PC-9 (cell line): ENCODE data around the gene RABL6.

Experiments used
- EZH2 ChIP-seq: fragments of 200-600 bp; sonication (generic); IDR thresholded peaks from 2 replicates; pipeline ENCODE4 v1.8.0; 2017; ENCODE audit warnings: antibody characterized with exemption, low read depth
- TF ChIP-seq, protein P1 (sequence below): fragments of 200-600 bp; sonication (generic); conservative IDR thresholded peaks from 2 replicates; pipeline ENCODE4 v1.6.1; 2017; ENCODE audit warnings: mixed run types, antibody characterized with exemption, mild to moderate bottlenecking, moderate library complexity

DNA sequence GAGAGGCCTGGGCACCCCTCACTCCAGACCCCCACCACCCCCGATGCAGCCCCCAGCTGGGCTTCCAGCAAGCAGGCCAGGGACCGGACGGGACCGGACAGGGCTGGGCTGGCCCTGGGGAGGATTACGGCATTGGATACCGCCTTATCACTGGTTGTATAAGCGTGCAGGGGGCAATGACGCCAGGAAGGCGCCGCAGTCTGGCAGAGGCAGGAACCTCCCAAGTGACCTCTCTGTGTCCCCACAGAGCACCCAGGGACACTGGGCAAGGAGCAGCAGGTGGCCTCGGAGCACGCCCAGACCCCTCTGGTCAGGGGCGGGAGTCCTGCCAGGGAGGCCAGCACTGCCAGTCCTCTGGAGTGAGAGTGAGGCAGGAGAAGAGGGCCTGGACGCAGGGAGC is 42.7 kb upstream of the RABL6 start:
- TF ChIP-seq, protein P1, sequence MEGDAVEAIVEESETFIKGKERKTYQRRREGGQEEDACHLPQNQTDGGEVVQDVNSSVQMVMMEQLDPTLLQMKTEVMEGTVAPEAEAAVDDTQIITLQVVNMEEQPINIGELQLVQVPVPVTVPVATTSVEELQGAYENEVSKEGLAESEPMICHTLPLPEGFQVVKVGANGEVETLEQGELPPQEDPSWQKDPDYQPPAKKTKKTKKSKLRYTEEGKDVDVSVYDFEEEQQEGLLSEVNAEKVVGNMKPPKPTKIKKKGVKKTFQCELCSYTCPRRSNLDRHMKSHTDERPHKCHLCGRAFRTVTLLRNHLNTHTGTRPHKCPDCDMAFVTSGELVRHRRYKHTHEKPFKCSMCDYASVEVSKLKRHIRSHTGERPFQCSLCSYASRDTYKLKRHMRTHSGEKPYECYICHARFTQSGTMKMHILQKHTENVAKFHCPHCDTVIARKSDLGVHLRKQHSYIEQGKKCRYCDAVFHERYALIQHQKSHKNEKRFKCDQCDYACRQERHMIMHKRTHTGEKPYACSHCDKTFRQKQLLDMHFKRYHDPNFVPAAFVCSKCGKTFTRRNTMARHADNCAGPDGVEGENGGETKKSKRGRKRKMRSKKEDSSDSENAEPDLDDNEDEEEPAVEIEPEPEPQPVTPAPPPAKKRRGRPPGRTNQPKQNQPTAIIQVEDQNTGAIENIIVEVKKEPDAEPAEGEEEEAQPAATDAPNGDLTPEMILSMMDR: no peak
- TF ChIP-seq EZH2: no peak
